ENCODE measurements around the gene ANKRD44.
"Not testable (repeated sequence)": the region's sequence is repeated elsewhere in the genome, so short reads cannot be mapped to it uniquely, and the experiment has no call there.

The ANKRD44 gene

GRCh38 chr2:197076652-197077051 is 233.9 kb downstream of the ANKRD44 start:
- ATAC-seq, result no peak
- no peak for DNase-seq

- ATAC-seq (no peak), DNase-seq (no peak)
These were observed 234.7 kb downstream of the ANKRD44 start for GRCh38 chr2:197075754-197076337.

- no peak for DNase-seq
- no peak for ATAC-seq
These were observed 235.3 kb downstream of the ANKRD44 start for GRCh38 chr2:197075281-197075680.

GRCh38 chr2:197073701-197074433 is 236.7 kb downstream of the ANKRD44 start:
- ATAC-seq, result no peak
- DNase-seq, result no peak

- ATAC-seq (no peak), DNase-seq (no peak)
These were observed 237.3 kb downstream of the ANKRD44 start for GRCh38 chr2:197073270-197073669.

- DNase-seq (no peak), ATAC-seq (no peak)
These were observed 238.0 kb downstream of the ANKRD44 start for GRCh38 chr2:197072533-197072932.

GRCh38 chr2:197071790-197072436 is 238.7 kb downstream of the ANKRD44 start:
- DNase-seq (no peak), ATAC-seq (no peak)

- no peak for ATAC-seq
- no peak for DNase-seq
These were observed 239.4 kb downstream of the ANKRD44 start for GRCh38 chr2:197071213-197071612.

GRCh38 chr2:197069958-197070357 is 240.6 kb downstream of the ANKRD44 start:
- DNase-seq (no peak), ATAC-seq (no peak)

GRCh38 chr2:197062574-197062973 is 248.0 kb downstream of the ANKRD44 start:
- not testable (repeated sequence) for DNase-seq, ATAC-seq

GRCh38 chr2:197059477-197059876 is 251.1 kb downstream of the ANKRD44 start:
- ATAC-seq, result no peak
- DNase-seq, result no peak

GRCh38 chr2:197058777-197059300 is 251.7 kb downstream of the ANKRD44 start:
- no peak for ATAC-seq
- no peak for DNase-seq

- DNase-seq, result no peak
These were observed 252.6 kb downstream of the ANKRD44 start for GRCh38 chr2:197057959-197058358.

GRCh38 chr2:197055045-197055444 is 255.5 kb downstream of the ANKRD44 start:
- DNase-seq (no peak), ATAC-seq (no peak)

More at GRCh38 chr2:197057959-197058358, 252.6 kb downstream of the ANKRD44 start:
- ATAC-seq, result no peak

- peak; percentile 69 for ATAC-seq
These were observed 256.1 kb downstream of the ANKRD44 start for GRCh38 chr2:197054437-197054836.

GRCh38 chr2:197052356-197052755 is 258.2 kb downstream of the ANKRD44 start:
- no peak for DNase-seq
- no peak for ATAC-seq

More at GRCh38 chr2:197054437-197054836, 256.1 kb downstream of the ANKRD44 start:
- DNase-seq, result no peak

- ATAC-seq, result no peak
- no peak for DNase-seq
These were observed 265.5 kb downstream of the ANKRD44 start for GRCh38 chr2:197045115-197045514.

GRCh38 chr2:197042739-197043196 is 267.8 kb downstream of the ANKRD44 start:
- DNase-seq (no peak), ATAC-seq (no peak)

- peak; percentile 51 for ATAC-seq
- DNase-seq, result no peak
These were observed 272.6 kb downstream of the ANKRD44 start for GRCh38 chr2:197037863-197038398.

GRCh38 chr2:197035002-197035401 is 275.6 kb downstream of the ANKRD44 start:
- no peak for ATAC-seq
- no peak for DNase-seq

GRCh38 chr2:197034292-197034691 is 276.3 kb downstream of the ANKRD44 start:
- DNase-seq, result no peak
- no peak for ATAC-seq

GRCh38 chr2:197033222-197033621 is 277.4 kb downstream of the ANKRD44 start:
- ATAC-seq (peak; percentile 26), DNase-seq (no peak)

- ATAC-seq, result no peak
- no peak for DNase-seq
These were observed 278.8 kb downstream of the ANKRD44 start for GRCh38 chr2:197031803-197032202.
